Psoas muscle (tissue), 8 donors: ENCODE data around the gene ARHGEF26. TPM values are rescaled to one million over a fixed set of nuclear protein-coding genes. Genes with fewer than 3 reads are reported as not detected.

ENCODE experiments used
- ATAC-seq, 4 donors: fragments of 200-7000 bp; cut with Tn5 transposase; one replicate each; pipeline ENCODE4 v1.9.1; 2020; ENCODE audit warnings: moderate library complexity in 3 of 4, mild to moderate bottlenecking in 2 of 4
- DNase-seq, 2 donors: peaks; one replicate each; pipeline ENCODE4 v3.0.0-alpha.2; 2020
- H3K27ac ChIP-seq: fragments of 200-600 bp; one replicate; pipeline ENCODE4 v1.8.0; 2022
- H3K27me3 ChIP-seq, 3 donors: fragments of 200-600 bp in 1 of 3; one replicate each; pipeline versions ENCODE4 v1.6.1 to v1.8.0; 2013 to 2022; ENCODE audit warnings: low read length in 2 of 3, mild to moderate bottlenecking in 2 of 3, moderate library complexity in 1 of 3; ENCODE audit not compliant: insufficient read depth in 3 of 3
- H3K36me3 ChIP-seq, 2 donors: fragments of 200-600 bp in 1 of 2; one replicate each; pipeline versions ENCODE4 v1.6.1 to v1.8.0; 2013 to 2022; ENCODE audit warnings: low read depth in 1 of 2, mild to moderate bottlenecking in 1 of 2, moderate library complexity in 1 of 2; ENCODE audit not compliant: insufficient read depth in 1 of 2
- H3K4me1 ChIP-seq: fragments of 200-600 bp; one replicate; pipeline ENCODE4 v1.8.0; 2022
- H3K4me3 ChIP-seq: fragments of 200-600 bp; one replicate; pipeline ENCODE4 v1.8.0; 2022; ENCODE audit warnings: mild to moderate bottlenecking
- H3K9me3 ChIP-seq: fragments of 200-600 bp; one replicate; pipeline ENCODE4 v1.8.0; 2022
- WGBS, 3 donors: extraction: QIAGEN DNeasy Blood & Tissue Kit; methylation state at CpG; one replicate each; pipeline versions ENCODE4 v1.1.6 to v1.1.7; 2013; 5-methylcytosine and 5-hydroxymethylcytosine counted together
- intact Hi-C, 2 donors: fragments of 100-400 bp; cut with DNase I; formaldehyde crosslinking; loops; one replicate each; pipeline versions ENCODE4 v1.11.0 to v1.14.2; 2022
- polyA plus RNA-seq, 3 donors: library from polyadenylated mRNA; stranded (reverse); fragments of 200-250 nt; gene quantifications; one replicate each; pipeline ENCODE4 v1.2.3, GENCODE V29; 2013
- total RNA-seq, 4 donors: library from RNA; stranded (reverse); fragmentation: NEBNext Ultra II Directional in 2 of 4; extraction: Animal tissue kit (Norgen Biotek cat#: 25700) in 2 of 4; gene quantifications; one replicate each; pipeline versions ENCODE4 v1.2.1 to v1.2.4, GENCODE V29; 2021 to 2023
- TF ChIP-seq, protein P1 (sequence below): fragments of 200-600 bp; IDR thresholded peaks from one replicate; pipeline ENCODE4 v1.8.0; 2022; ENCODE audit warnings: antibody characterized with exemption
- donor health status: healthy with polysubstance abuse.
- donor health status: DM: no; HTN: no; CAD: no; lungs with moderate emphysema.
- donor health status: Bipolar disorder and iron deficiency.
- donor health status: healthy.
- donor health status: DM: yes; HTN: yes; CAD: no.
- donor health status: DM: no; HTN: no; CAD: no.
- donor health status: DM: no; HTN: no; CAD: no.
- donor health status: DM: yes; HTN: yes; CAD: no.

ARHGEF26 gene
- total and polyA plus RNA-seq, 7 donors, result 0.35 to 1.8 (median 0.42) TPM

- peaks cover 0 to 31% (median 10%) of the 10 kb centered on the region in 3 donors for H3K27me3 ChIP-seq
- no peak overlapping the region for H3K27ac ChIP-seq
- DNase-seq, result no peak
- no peaks in the 10 kb centered on the region for H3K9me3 ChIP-seq
- H3K4me3 ChIP-seq, result no peak overlapping the region
- WGBS, 3 donors, result 91 to 92% (median 92%) methylated on average over 2 of the region's 2 CpGs
- TF ChIP-seq, protein P1, sequence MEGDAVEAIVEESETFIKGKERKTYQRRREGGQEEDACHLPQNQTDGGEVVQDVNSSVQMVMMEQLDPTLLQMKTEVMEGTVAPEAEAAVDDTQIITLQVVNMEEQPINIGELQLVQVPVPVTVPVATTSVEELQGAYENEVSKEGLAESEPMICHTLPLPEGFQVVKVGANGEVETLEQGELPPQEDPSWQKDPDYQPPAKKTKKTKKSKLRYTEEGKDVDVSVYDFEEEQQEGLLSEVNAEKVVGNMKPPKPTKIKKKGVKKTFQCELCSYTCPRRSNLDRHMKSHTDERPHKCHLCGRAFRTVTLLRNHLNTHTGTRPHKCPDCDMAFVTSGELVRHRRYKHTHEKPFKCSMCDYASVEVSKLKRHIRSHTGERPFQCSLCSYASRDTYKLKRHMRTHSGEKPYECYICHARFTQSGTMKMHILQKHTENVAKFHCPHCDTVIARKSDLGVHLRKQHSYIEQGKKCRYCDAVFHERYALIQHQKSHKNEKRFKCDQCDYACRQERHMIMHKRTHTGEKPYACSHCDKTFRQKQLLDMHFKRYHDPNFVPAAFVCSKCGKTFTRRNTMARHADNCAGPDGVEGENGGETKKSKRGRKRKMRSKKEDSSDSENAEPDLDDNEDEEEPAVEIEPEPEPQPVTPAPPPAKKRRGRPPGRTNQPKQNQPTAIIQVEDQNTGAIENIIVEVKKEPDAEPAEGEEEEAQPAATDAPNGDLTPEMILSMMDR, result no peak
- H3K4me1 ChIP-seq, result no peaks in the 10 kb centered on the region
- intact Hi-C loops, result no loop called here
- no peak for ATAC-seq
- no peaks in the 10 kb centered on the region for H3K36me3 ChIP-seq
Observed at GRCh38 chr3:154125378-154126030, 4.3 kb downstream of the ARHGEF26 start.

DNA sequence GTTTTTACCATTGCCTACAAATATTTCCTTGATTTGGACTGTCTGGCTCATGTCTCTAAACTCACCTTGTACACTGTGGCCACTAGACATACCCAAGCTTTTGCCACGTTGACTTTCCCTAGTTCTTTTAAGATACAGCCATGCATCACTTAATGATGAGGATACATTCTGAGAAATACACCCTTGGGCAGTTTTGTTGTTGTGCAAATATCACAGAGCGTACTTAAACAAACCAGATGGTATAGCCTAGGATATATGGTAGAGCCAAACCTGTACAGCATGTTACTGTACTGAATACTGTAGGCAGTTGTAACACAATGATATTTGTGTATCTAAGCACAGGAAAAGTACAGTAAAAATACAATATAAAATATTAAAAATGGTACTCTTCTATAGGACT lies 5.5 kb downstream of the ARHGEF26 start:
- H3K4me3 ChIP-seq, result no peak overlapping the region
- no peaks in the 10 kb centered on the region for H3K36me3 ChIP-seq
- no peaks in the 10 kb centered on the region for H3K4me1 ChIP-seq
- H3K27ac ChIP-seq, result no peak overlapping the region
- 92 to 96% (median 94%) methylated on average over 2 of the region's 2 CpGs for WGBS, 3 donors
- H3K9me3 ChIP-seq, result no peaks in the 10 kb centered on the region
- H3K27me3 ChIP-seq, result peaks cover 0 to 19% (median 5%) of the 10 kb centered on the region in 3 donors
- ATAC-seq (no peak), DNase-seq (no peak)
- intact Hi-C loops, result no loop called here
- TF ChIP-seq, protein P1, result no peak

DNA sequence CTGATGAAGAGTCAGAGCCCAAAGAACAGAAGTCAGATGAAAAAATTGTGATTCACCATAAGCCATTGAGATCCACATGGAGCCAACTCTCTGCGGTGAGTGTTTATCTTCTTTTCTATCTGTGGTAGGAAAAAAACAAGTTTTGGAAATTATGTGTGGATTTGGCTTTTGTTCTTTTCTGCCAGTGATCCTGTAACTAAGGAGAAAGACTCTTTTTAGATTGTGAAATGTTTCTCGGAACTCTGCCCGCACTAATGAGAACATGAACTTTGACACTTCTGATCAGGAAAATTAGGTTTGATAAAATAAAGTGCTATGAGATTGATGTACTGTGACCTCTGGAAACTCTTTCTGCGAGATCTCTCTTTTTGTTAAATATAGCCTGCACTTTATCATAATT lies 8.4 kb downstream of the ARHGEF26 start:
- Histone ChIP-seq H3K27me3 (peaks cover 0 to 5% (median 1%) of the 10 kb centered on the region in 3 donors), H3K27ac (no peak overlapping the region), H3K9me3 (no peaks in the 10 kb centered on the region), H3K36me3 (no peaks in the 10 kb centered on the region), H3K4me1 (no peaks in the 10 kb centered on the region), H3K4me3 (no peak overlapping the region)
- intact Hi-C loops, result no loop called here
- TF ChIP-seq, protein P1, result no peak
- DNase-seq, result no peak
- ATAC-seq, result no peak
- WGBS, 3 donors, result 93 to 95% (median 95%) methylated on average over 4 of the region's 4 CpGs

GRCh38 chr3:154130540-154130939 lies 9.3 kb downstream of the ARHGEF26 start:
- WGBS, 3 donors, result 81 to 90% (median 87%) methylated on average over 3 of the region's 3 CpGs
- no peak for ATAC-seq

More at GRCh38 chr3:154130540-154130939, 9.3 kb downstream of the ARHGEF26 start:
- TF ChIP-seq, protein P1, result no peak
- DNase-seq, result no peak
- Histone ChIP-seq H3K27me3 (peaks cover 0 to 1% (median 0%) of the 10 kb centered on the region in 3 donors), H3K4me3 (no peak overlapping the region), H3K36me3 (no peaks in the 10 kb centered on the region), H3K9me3 (no peaks in the 10 kb centered on the region), H3K27ac (no peak overlapping the region), H3K4me1 (no peaks in the 10 kb centered on the region)
- intact Hi-C loops, result no loop called here
